Central memory CD8-positive, alpha-beta T cell (primary cell): ENCODE measurements around the gene CFAP46.

ENCODE experiments used
- ATAC-seq: fragments of 150-1000 bp; cut with Tn5 transposase; replicated peaks from 2 replicates; pipeline ENCODE4 v1.10.0; 2022; ENCODE audit warnings: mild to moderate bottlenecking, moderate FRiP score, moderate number of reproducible peaks; ENCODE audit not compliant: poor library complexity, severe bottlenecking; ENCODE audit errors: extremely low read depth
- DNase-seq, 2 donors: peaks; one replicate each; pipeline ENCODE4 v3.0.0; 2021; ENCODE audit warnings: low spot score in 2 of 2
- H3K27ac Mint-ChIP-seq: one replicate; pipeline ENCODE4 v1.8.0; 2022; ENCODE audit warnings: low read depth, mild to moderate bottlenecking, moderate library complexity, mixed read lengths
- H3K27me3 Mint-ChIP-seq: one replicate; pipeline ENCODE4 v1.8.0; 2022; ENCODE audit warnings: mixed read lengths
- H3K36me3 Mint-ChIP-seq: one replicate; pipeline ENCODE4 v1.8.0; 2022; ENCODE audit warnings: mild to moderate bottlenecking, moderate library complexity, mixed read lengths; ENCODE audit not compliant: insufficient read depth
- H3K4me1 Mint-ChIP-seq: one replicate; pipeline ENCODE4 v1.8.0; 2022; ENCODE audit warnings: mixed read lengths
- H3K4me3 Mint-ChIP-seq: one replicate; pipeline ENCODE4 v1.8.0; 2022; ENCODE audit warnings: mild to moderate bottlenecking, moderate library complexity, mixed read lengths
- H3K9me3 Mint-ChIP-seq: one replicate; pipeline ENCODE4 v1.8.0; 2022; ENCODE audit warnings: mixed read lengths

CFAP46 gene

GRCh38 chr10:132883391-132883881, 58.9 kb downstream of the CFAP46 start:
- Mint-ChIP-seq H3K36me3 (peaks cover 4% of the 10 kb centered on the region), H3K4me3 (no peak overlapping the region), H3K4me1 (no peaks in the 10 kb centered on the region), H3K9me3 (no peaks in the 10 kb centered on the region), H3K27me3 (peaks cover 8% of the 10 kb centered on the region), H3K27ac (no peak overlapping the region)
- ATAC-seq = no peak
- DNase-seq = no peak

- no peak overlapping the region for H3K27ac Mint-ChIP-seq
Measured at GRCh38 chr10:132882069-132882951, 60.1 kb downstream of the CFAP46 start.

GRCh38 chr10:132881186-132881920, 61.0 kb downstream of the CFAP46 start:
- no peak overlapping the region for H3K27ac Mint-ChIP-seq
- no peaks in the 10 kb centered on the region for H3K9me3 Mint-ChIP-seq
- H3K4me1 Mint-ChIP-seq = no peaks in the 10 kb centered on the region
- H3K27me3 Mint-ChIP-seq = peaks cover 24% of the 10 kb centered on the region
- ATAC-seq (no peak), DNase-seq (no peak)
- peaks cover 2% of the 10 kb centered on the region for H3K36me3 Mint-ChIP-seq
- H3K4me3 Mint-ChIP-seq = no peak overlapping the region

More at GRCh38 chr10:132882069-132882951, 60.1 kb downstream of the CFAP46 start:
- no peak for ATAC-seq
- DNase-seq = no peak
- Mint-ChIP-seq H3K4me1 (no peaks in the 10 kb centered on the region), H3K9me3 (no peaks in the 10 kb centered on the region), H3K4me3 (no peak overlapping the region), H3K27me3 (peaks cover 19% of the 10 kb centered on the region), H3K36me3 (peaks cover 2% of the 10 kb centered on the region)

GRCh38 chr10:132880128-132880981, 62.0 kb downstream of the CFAP46 start:
- H3K9me3 Mint-ChIP-seq = no peaks in the 10 kb centered on the region
- H3K36me3 Mint-ChIP-seq = peaks cover 4% of the 10 kb centered on the region
- no peak overlapping the region for H3K27ac Mint-ChIP-seq
- no peaks in the 10 kb centered on the region for H3K4me1 Mint-ChIP-seq
- ATAC-seq (no peak), DNase-seq (no peak)
- H3K27me3 Mint-ChIP-seq = peaks cover 33% of the 10 kb centered on the region
- no peak overlapping the region for H3K4me3 Mint-ChIP-seq

GRCh38 chr10:132879408-132880127, 62.8 kb downstream of the CFAP46 start:
- Mint-ChIP-seq H3K27me3 (peaks cover 40% of the 10 kb centered on the region), H3K4me3 (no peak overlapping the region), H3K4me1 (no peaks in the 10 kb centered on the region), H3K36me3 (peaks cover 4% of the 10 kb centered on the region), H3K27ac (no peak overlapping the region), H3K9me3 (no peaks in the 10 kb centered on the region)
- DNase-seq = no peak
- ATAC-seq = no peak

GRCh38 chr10:132878730-132879407, 63.5 kb downstream of the CFAP46 start:
- ATAC-seq = no peak
- peaks cover 4% of the 10 kb centered on the region for H3K36me3 Mint-ChIP-seq
- H3K27me3 Mint-ChIP-seq = peaks cover 41% of the 10 kb centered on the region
- DNase-seq = no peak
- no peaks in the 10 kb centered on the region for H3K9me3 Mint-ChIP-seq
- no peaks in the 10 kb centered on the region for H3K4me1 Mint-ChIP-seq
- H3K27ac Mint-ChIP-seq = no peak overlapping the region
- H3K4me3 Mint-ChIP-seq = no peak overlapping the region

GRCh38 chr10:132878091-132878729, 64.2 kb downstream of the CFAP46 start:
- Mint-ChIP-seq H3K27me3 (peaks cover 48% of the 10 kb centered on the region), H3K27ac (no peak overlapping the region)
- no peak for ATAC-seq

GRCh38 chr10:132877473-132877872, 64.9 kb downstream of the CFAP46 start:
- ATAC-seq (no peak), DNase-seq (no peak)
- no peak overlapping the region for H3K27ac Mint-ChIP-seq
- H3K4me1 Mint-ChIP-seq = no peaks in the 10 kb centered on the region
- peaks cover 2% of the 10 kb centered on the region for H3K36me3 Mint-ChIP-seq
- H3K4me3 Mint-ChIP-seq = no peak overlapping the region
- peaks cover 53% of the 10 kb centered on the region for H3K27me3 Mint-ChIP-seq
- no peaks in the 10 kb centered on the region for H3K9me3 Mint-ChIP-seq

More at GRCh38 chr10:132878091-132878729, 64.2 kb downstream of the CFAP46 start:
- Mint-ChIP-seq H3K9me3 (no peaks in the 10 kb centered on the region), H3K4me1 (no peaks in the 10 kb centered on the region), H3K4me3 (no peak overlapping the region), H3K36me3 (peaks cover 4% of the 10 kb centered on the region)
- DNase-seq = no peak

- H3K27ac Mint-ChIP-seq = no peak overlapping the region
- DNase-seq (no peak), ATAC-seq (no peak)
- H3K9me3 Mint-ChIP-seq = no peaks in the 10 kb centered on the region
- no peak overlapping the region for H3K4me3 Mint-ChIP-seq
- H3K27me3 Mint-ChIP-seq = peaks cover 53% of the 10 kb centered on the region
- no peaks in the 10 kb centered on the region for H3K4me1 Mint-ChIP-seq
- peaks cover 2% of the 10 kb centered on the region for H3K36me3 Mint-ChIP-seq
Measured at GRCh38 chr10:132876993-132877431, 65.4 kb downstream of the CFAP46 start.

GRCh38 chr10:132876131-132876860, 66.1 kb downstream of the CFAP46 start:
- no peak for DNase-seq
- Mint-ChIP-seq H3K27ac (no peak overlapping the region), H3K27me3 (peaks cover 58% of the 10 kb centered on the region), H3K4me3 (no peak overlapping the region), H3K36me3 (peaks cover 2% of the 10 kb centered on the region), H3K9me3 (no peaks in the 10 kb centered on the region), H3K4me1 (no peaks in the 10 kb centered on the region)
- ATAC-seq = no peak
